Liver (tissue), 9 donors: ENCODE results near the gene FBN1. TPM values are rescaled to one million over a fixed set of nuclear protein-coding genes. Genes with fewer than 3 reads are reported as not detected.

Source experiments
- DNase-seq: peaks from one replicate; pipeline ENCODE4 v3.0.0-alpha.2; 2017; ENCODE audit warnings: low spot score
- H3K27ac ChIP-seq, 2 donors: one replicate each; pipeline ENCODE4 v1.7.0; 2013; ENCODE audit warnings: inconsistent platforms in 2 of 2, low read length in 2 of 2, control low read depth in 1 of 2, low read depth in 1 of 2, mild to moderate bottlenecking in 1 of 2
- H3K27me3 ChIP-seq, 4 donors: one replicate each; pipeline versions ENCODE4 v1.6.1 to v1.7.0; 2013; ENCODE audit warnings: low read length in 3 of 4, inconsistent platforms in 1 of 4, mild to moderate bottlenecking in 1 of 4, moderate library complexity in 1 of 4; ENCODE audit not compliant: control insufficient read depth in 4 of 4, insufficient read depth in 4 of 4
- H3K36me3 ChIP-seq, 4 donors: one replicate each; pipeline versions ENCODE4 v1.6.1 to v1.7.0; 2013; ENCODE audit warnings: low read length in 3 of 4, mild to moderate bottlenecking in 3 of 4, low read depth in 1 of 4, moderate library complexity in 1 of 4; ENCODE audit not compliant: control insufficient read depth in 4 of 4, insufficient read depth in 3 of 4
- H3K4me1 ChIP-seq, 4 donors: one replicate each; pipeline versions ENCODE4 v1.6.1 to v1.7.0; 2013; ENCODE audit warnings: low read length in 3 of 4, mild to moderate bottlenecking in 3 of 4, moderate library complexity in 1 of 4; ENCODE audit not compliant: control insufficient read depth in 4 of 4, insufficient read depth in 4 of 4
- H3K4me3 ChIP-seq, 3 donors: one replicate each; pipeline versions ENCODE4 v1.6.1 to v1.7.0; 2013; ENCODE audit warnings: low read length in 3 of 3, control low read depth in 1 of 3, low read depth in 1 of 3, mild to moderate bottlenecking in 1 of 3
- H3K9ac ChIP-seq, 2 donors: one replicate each; pipeline ENCODE4 v1.7.0; 2013; ENCODE audit warnings: low read length in 2 of 2, mild to moderate bottlenecking in 2 of 2, moderate library complexity in 2 of 2, control low read depth in 1 of 2, low read depth in 1 of 2
- H3K9me3 ChIP-seq, 4 donors: one replicate each; pipeline versions ENCODE4 v1.6.1 to v1.7.0; 2013; ENCODE audit warnings: low read length in 3 of 4; ENCODE audit not compliant: control insufficient read depth in 4 of 4
- ATF3 ChIP-seq: IDR thresholded peaks from 2 replicates; pipeline ENCODE4 v1.6.1; 2016; ENCODE audit warnings: antibody characterized with exemption
- CTCF ChIP-seq: fragments of 150-350 bp; IDR thresholded peaks from 2 replicates; pipeline ENCODE4 v1.5.1; 2017; ENCODE audit warnings: improper control_type of control experiment, low read depth, low read length; ENCODE audit not compliant: missing input control
- FOXA2 ChIP-seq: IDR thresholded peaks from 2 replicates; pipeline ENCODE4 v1.6.1; 2016; ENCODE audit warnings: antibody characterized with exemption
- GABPA ChIP-seq, 2 donors: IDR thresholded peaks in 1 of 2; conservative IDR thresholded peaks in 1 of 2; 2 replicates each; pipeline ENCODE4 v1.6.1; 2016; ENCODE audit warnings: antibody characterized with exemption in 2 of 2, mild to moderate bottlenecking in 1 of 2, moderate library complexity in 1 of 2
- HNF4A ChIP-seq, 2 donors: conservative IDR thresholded peaks; 2 replicates each; pipeline ENCODE4 v1.6.1; 2016; ENCODE audit warnings: antibody characterized with exemption in 2 of 2, mild to moderate bottlenecking in 2 of 2
- HNF4G ChIP-seq: IDR thresholded peaks from 2 replicates; pipeline ENCODE4 v1.6.1; 2016; ENCODE audit warnings: antibody characterized with exemption
- MAX ChIP-seq: IDR thresholded peaks from 2 replicates; pipeline ENCODE4 v1.6.1; 2016; ENCODE audit warnings: antibody characterized with exemption
- NR2F2 ChIP-seq: IDR thresholded peaks from 2 replicates; pipeline ENCODE4 v1.6.1; 2016; ENCODE audit warnings: antibody characterized with exemption
- RAD21 ChIP-seq, 2 donors: IDR thresholded peaks; 2 replicates each; pipeline ENCODE4 v1.6.1; 2016; ENCODE audit warnings: antibody characterized with exemption in 2 of 2, mild to moderate bottlenecking in 2 of 2
- RXRA ChIP-seq, 2 donors: IDR thresholded peaks; 2 replicates each; pipeline ENCODE4 v1.6.1; 2017 to 2018; ENCODE audit warnings: antibody characterized with exemption in 2 of 2, mild to moderate bottlenecking in 1 of 2
- SP1 ChIP-seq: IDR thresholded peaks from 2 replicates; pipeline ENCODE4 v1.6.1; 2018; ENCODE audit warnings: antibody characterized with exemption, mild to moderate bottlenecking
- YY1 ChIP-seq: IDR thresholded peaks from 2 replicates; pipeline ENCODE4 v1.6.1; 2016; ENCODE audit warnings: antibody characterized with exemption, mild to moderate bottlenecking
- ZBTB33 ChIP-seq: IDR thresholded peaks from 2 replicates; pipeline ENCODE4 v1.6.1; 2016; ENCODE audit warnings: antibody characterized with exemption
- WGBS: extraction: QIAGEN DNeasy Blood & Tissue Kit; methylation state at CpG from one replicate; pipeline ENCODE4 v1.1.7; 2013; 5-methylcytosine and 5-hydroxymethylcytosine counted together
- polyA plus RNA-seq, 2 donors: library from polyadenylated mRNA; stranded (reverse) in 1 of 2; unstranded in 1 of 2; fragments of 200-250 nt in 1 of 2; fragments of >200 nt in 1 of 2; fragmentation: Nextera tagmentation in 1 of 2; extraction: Ambion mirVana in 1 of 2; gene quantifications; one replicate each; pipeline versions ENCODE4 v1.2.1 to v1.2.3, GENCODE V29; 2013 to 2015
- total RNA-seq, 2 donors: library from RNA; depleted of rRNA; stranded (reverse); fragments of >200 nt; gene quantifications; one replicate each; pipeline ENCODE4 v1.2.3, GENCODE V29; 2014
- donor health status: healthy.
- donor health status: healthy.
- donor health status: healthy.
- donor health status: healthy.
- donor health status: healthy.

Gene FBN1
- total and polyA plus RNA-seq, 4 donors = 1.3 to 20.1 (median 12.4) TPM

- no peak overlapping the region for H3K4me3 ChIP-seq
- TF ChIP-seq RAD21 (IDR thresholded peaks at IDR 0.05) (peak; percentile 16 to 33), YY1 (no peak)
- no peaks in the 10 kb centered on the region for H3K9me3 ChIP-seq
- no peak overlapping the region for H3K9ac ChIP-seq
- no peak for DNase-seq
- H3K4me1 ChIP-seq = peaks cover 5 to 21% (median 17%) of the 10 kb centered on the region in 4 donors
- peaks cover 0 to 10% (median 4%) of the 10 kb centered on the region in 4 donors for H3K27me3 ChIP-seq
- no peaks in the 10 kb centered on the region for H3K36me3 ChIP-seq
- H3K27ac ChIP-seq = no peak overlapping the region
Observed at GRCh38 chr15:48647962-48648361, 2.5 kb upstream of the FBN1 start.

- 47% methylated on average over 11 of the region's 11 CpGs for WGBS
- Histone ChIP-seq H3K4me1 (peaks cover 5 to 21% (median 17%) of the 10 kb centered on the region in 4 donors), H3K27ac (peak overlapping the region; percentile 36 to 65), H3K9ac (no peak overlapping the region), H3K27me3 (peaks cover 0 to 10% (median 4%) of the 10 kb centered on the region in 4 donors), H3K36me3 (no peaks in the 10 kb centered on the region), H3K9me3 (no peaks in the 10 kb centered on the region), H3K4me3 (peak overlapping the region in 1 of 3 donors; percentile 64)
- DNase-seq = no peak
- no peak for TF ChIP-seq HNF4A (conservative IDR thresholded peaks at IDR 0.05)
Observed at GRCh38 chr15:48646331-48646730, 822 bp upstream of the FBN1 start.

GRCh38 chr15:48644827-48645557, 517 bp downstream of the FBN1 start:
- Histone ChIP-seq H3K27me3 (peaks cover 0 to 10% (median 4%) of the 10 kb centered on the region in 4 donors), H3K4me3 (peak overlapping the region; percentile 41 to 64 (median 61)), H3K27ac (peak overlapping the region; percentile 59 to 63), H3K9ac (no peak overlapping the region), H3K9me3 (no peaks in the 10 kb centered on the region), H3K4me1 (peaks cover 5 to 21% (median 17%) of the 10 kb centered on the region in 4 donors), H3K36me3 (no peaks in the 10 kb centered on the region)
- TF ChIP-seq GABPA (IDR thresholded peaks at IDR 0.05 in 1 of 2, conservative IDR thresholded peaks at IDR 0.05 in 1 of 2) = no peak
- no peak for TF ChIP-seq HNF4A (conservative IDR thresholded peaks at IDR 0.05)
- TF ChIP-seq HNF4G = no peak
- no peak for TF ChIP-seq RXRA (IDR thresholded peaks at IDR 0.05)
- TF ChIP-seq SP1 = no peak
- no peak for TF ChIP-seq CTCF
- no peak for TF ChIP-seq FOXA2
- TF ChIP-seq NR2F2 = no peak
- TF ChIP-seq ZBTB33 = no peak
- TF ChIP-seq MAX = no peak
- no peak for TF ChIP-seq ATF3
- DNase-seq = peak; percentile 40
- 1% methylated on average over 79 of the region's 79 CpGs for WGBS
